B cell (primary cell): ENCODE measurements around the gene HDAC10. TPM values are rescaled to one million over a fixed set of nuclear protein-coding genes. Genes with fewer than 3 reads are reported as not detected.

ENCODE experiments used
- ATAC-seq: fragments of 200-7000 bp; cut with Tn5 transposase; one replicate; pipeline ENCODE4 v1.10.0; 2021; ENCODE audit warnings: low read depth, mild to moderate bottlenecking, moderate number of reproducible peaks, moderate library complexity
- CTCF ChIA-PET: fragments of 350-600 bp; sonication (Branson Sonifier 250); formaldehyde crosslinking; loops from one replicate; lab custom pipeline; 2021; ENCODE audit warnings: antibody characterized with exemption, inconsistent platforms; lab: Charles Lee
- POLR2A ChIA-PET: fragments of 350-600 bp; sonication (Branson Sonifier 250); formaldehyde crosslinking; loops from one replicate; lab custom pipeline; 2021; ENCODE audit warnings: antibody characterized with exemption; lab: Charles Lee
- DNase-seq: peaks from one replicate; pipeline ENCODE4 v3.0.0; 2013
- H2AFZ ChIP-seq: 2 replicates; pipeline ENCODE4 v1.6.1; 2012; ENCODE audit warnings: mild to moderate bottlenecking, low read depth, low read length; ENCODE audit not compliant: insufficient read depth, poor library complexity, severe bottlenecking
- H3K27ac ChIP-seq, 2 donors: 1 replicate in 1 of 2; 2 replicates in 1 of 2; pipeline ENCODE4 v1.5.1; 2012 to 2013; ENCODE audit warnings: low read length in 2 of 2, mild to moderate bottlenecking in 2 of 2, moderate library complexity in 1 of 2
- H3K27me3 ChIP-seq, 4 experiments: fragments of 200-600 bp in 1 of 4; sonication (generic) in 1 of 4; replicated peaks in 1 of 4; 1 replicate in 2 of 4; 2 replicates in 2 of 4; pipeline versions ENCODE4 v1.6.1 to v1.7.0; 2013 to 2016; ENCODE audit warnings: low read length in 3 of 4, mild to moderate bottlenecking in 2 of 4, mixed read lengths in 1 of 4, moderate library complexity in 1 of 4; ENCODE audit not compliant: insufficient read depth in 4 of 4, control insufficient read depth in 3 of 4; ENCODE audit errors: control extremely low read depth in 1 of 4
- H3K36me3 ChIP-seq, 2 experiments: replicated peaks in 1 of 2; 1 replicate in 1 of 2; 2 replicates in 1 of 2; pipeline versions ENCODE4 v1.6.1 to v1.7.1; 2013; ENCODE audit warnings: low read length in 1 of 2; ENCODE audit not compliant: insufficient read depth in 2 of 2, control insufficient read depth in 1 of 2; ENCODE audit errors: control extremely low read depth in 1 of 2, extremely low read depth in 1 of 2
- H3K4me1 ChIP-seq, 2 donors: fragments of 200-600 bp in 1 of 2; sonication (generic) in 1 of 2; 1 replicate in 1 of 2; 2 replicates in 1 of 2; pipeline versions ENCODE4 v1.5.1 to v1.6.1; 2013 to 2017; ENCODE audit warnings: low read length in 2 of 2; ENCODE audit not compliant: control insufficient read depth in 2 of 2, insufficient read depth in 2 of 2
- H3K4me2 ChIP-seq: replicated peaks from 2 replicates; pipeline ENCODE3; 2012; ENCODE audit warnings: mild to moderate bottlenecking, low read depth, low read length; ENCODE audit not compliant: poor library complexity, severe bottlenecking
- H3K4me3 ChIP-seq, 5 experiments: fragments of 200-600 bp in 1 of 5; sonication (generic) in 1 of 5; 1 replicate in 3 of 5; 2 replicates in 2 of 5; pipeline versions ENCODE4 v1.5.1 to v1.7.0; 2011 to 2016; ENCODE audit warnings: low read length in 4 of 5, mild to moderate bottlenecking in 4 of 5, low read depth in 2 of 5, control low read depth in 1 of 5, moderate library complexity in 1 of 5; ENCODE audit not compliant: insufficient read depth in 1 of 5; ENCODE audit errors: control extremely low read depth in 1 of 5, extremely low read depth in 1 of 5
- H3K79me2 ChIP-seq: fragments of 200-600 bp; sonication (generic); one replicate; pipeline ENCODE4 v1.6.0; 2016; ENCODE audit warnings: low read length; ENCODE audit not compliant: control insufficient read depth, insufficient read depth
- H3K9ac ChIP-seq: fragments of 200-600 bp; sonication (generic); 2 replicates; pipeline ENCODE4 v1.6.1; 2017; ENCODE audit warnings: mild to moderate bottlenecking, low read length, moderate library complexity
- H3K9me3 ChIP-seq, 3 donors: one replicate each; pipeline versions ENCODE4 v1.6.1 to v1.7.1; 2013; ENCODE audit warnings: low read length in 2 of 3; ENCODE audit not compliant: control insufficient read depth in 2 of 3, insufficient read depth in 1 of 3; ENCODE audit errors: control extremely low read depth in 1 of 3
- H4K20me1 ChIP-seq: 2 replicates; pipeline ENCODE4 v1.6.0; 2012; ENCODE audit warnings: mild to moderate bottlenecking, low read length; ENCODE audit not compliant: insufficient read depth, control insufficient read depth, poor library complexity, severe bottlenecking
- H3K27ac Mint-ChIP-seq: one replicate; pipeline ENCODE4 v1.8.0; 2021; ENCODE audit warnings: mixed read lengths
- H3K27me3 Mint-ChIP-seq: one replicate; pipeline ENCODE4 v1.8.0; 2021; ENCODE audit warnings: mixed read lengths
- H3K4me1 Mint-ChIP-seq: one replicate; pipeline ENCODE4 v1.8.0; 2021; ENCODE audit warnings: mixed read lengths
- H3K4me3 Mint-ChIP-seq: one replicate; pipeline ENCODE4 v1.8.0; 2021; ENCODE audit warnings: mixed read lengths
- H3K9me3 Mint-ChIP-seq: one replicate; pipeline ENCODE4 v1.8.0; 2022; ENCODE audit warnings: mixed read lengths; ENCODE audit not compliant: insufficient read depth
- EZH2 ChIP-seq: IDR thresholded peaks from 2 replicates; pipeline ENCODE4 v1.6.1; 2012; ENCODE audit warnings: borderline replicate concordance, low read depth, mild to moderate bottlenecking, moderate library complexity, low read length; ENCODE audit not compliant: insufficient read depth, poor library complexity, severe bottlenecking
- WGBS: methylation state at CpG from one replicate; pipeline ENCODE4 v1.1.5; 2013; ENCODE audit warnings: missing lambda C conversion rate; ENCODE audit not compliant: insufficient coverage; 5-methylcytosine and 5-hydroxymethylcytosine counted together
- intact Hi-C: fragments of 100-400 bp; cut with micrococcal nuclease; formaldehyde crosslinking; loops from one replicate; pipeline ENCODE4 v1.10.0; 2022
- polyA plus RNA-seq: library from polyadenylated mRNA; depleted of rRNA; stranded (reverse); fragments of >200 nt; gene quantifications from 2 replicates; pipeline ENCODE4 v1.2.3, GENCODE V29; 2012
- total RNA-seq, 2 donors: library from RNA; stranded (reverse); fragments of 120-200 nt in 1 of 2; gene quantifications; 1 replicate in 1 of 2; 2 replicates in 1 of 2; pipeline versions ENCODE4 v1.2.3 to v1.2.4, GENCODE V29; 2013 to 2022
- TF ChIP-seq, protein P1 (sequence below): fragments of 200-600 bp; IDR thresholded peaks from one replicate; pipeline ENCODE4 v1.8.0; 2022; ENCODE audit warnings: antibody characterized with exemption, mild to moderate bottlenecking

The HDAC10 gene
- total and polyA plus RNA-seq, 2 donors (not counting 1 experiment from before 2014, with no cell fraction given): 136 to 187 TPM

DNA sequence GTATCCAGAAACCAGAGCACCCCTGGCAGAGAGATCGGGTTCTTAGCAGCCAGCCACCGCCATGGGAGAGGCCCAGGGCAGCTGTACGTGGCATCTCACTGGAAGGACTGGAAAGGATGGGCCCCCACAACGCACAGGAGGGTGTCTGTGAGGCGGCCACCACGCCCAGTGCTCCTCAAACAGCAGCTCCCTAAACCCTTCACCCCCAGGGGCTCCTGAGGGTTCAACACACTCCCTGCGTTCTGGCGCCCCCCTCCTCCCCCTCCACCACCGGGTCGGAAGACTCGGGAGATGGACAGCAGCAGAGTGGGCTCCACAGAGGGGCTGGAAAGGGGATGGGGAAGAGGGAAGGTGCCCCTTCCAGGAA, 9.4 kb upstream of the HDAC10 start:
- peaks cover 0 to 31% (median 8%) of the 10 kb centered on the region in 4 experiments for H3K27me3 ChIP-seq

DNA sequence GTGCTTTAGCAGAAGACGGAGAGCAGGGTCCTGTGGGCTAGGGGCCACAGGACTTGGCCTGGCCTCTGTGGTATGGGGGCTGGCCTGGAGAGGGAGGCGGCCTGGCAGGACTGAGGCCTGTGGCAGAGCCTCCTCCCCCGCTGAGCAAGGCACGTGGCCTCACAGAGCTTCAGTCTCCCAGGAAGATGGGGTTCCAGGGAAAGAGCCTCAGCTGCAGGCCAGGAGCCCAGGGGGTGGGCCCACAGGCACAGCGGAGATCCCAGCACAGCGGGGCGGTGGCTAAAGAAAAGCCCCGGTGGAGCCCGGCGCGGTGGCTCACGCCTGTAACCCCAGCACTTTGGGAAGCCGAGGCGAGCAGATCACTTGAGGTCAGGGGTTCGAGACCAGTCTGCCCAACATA, 8.2 kb upstream of the HDAC10 start:
- TF ChIP-seq EZH2: no peak
- TF ChIP-seq, protein P1, sequence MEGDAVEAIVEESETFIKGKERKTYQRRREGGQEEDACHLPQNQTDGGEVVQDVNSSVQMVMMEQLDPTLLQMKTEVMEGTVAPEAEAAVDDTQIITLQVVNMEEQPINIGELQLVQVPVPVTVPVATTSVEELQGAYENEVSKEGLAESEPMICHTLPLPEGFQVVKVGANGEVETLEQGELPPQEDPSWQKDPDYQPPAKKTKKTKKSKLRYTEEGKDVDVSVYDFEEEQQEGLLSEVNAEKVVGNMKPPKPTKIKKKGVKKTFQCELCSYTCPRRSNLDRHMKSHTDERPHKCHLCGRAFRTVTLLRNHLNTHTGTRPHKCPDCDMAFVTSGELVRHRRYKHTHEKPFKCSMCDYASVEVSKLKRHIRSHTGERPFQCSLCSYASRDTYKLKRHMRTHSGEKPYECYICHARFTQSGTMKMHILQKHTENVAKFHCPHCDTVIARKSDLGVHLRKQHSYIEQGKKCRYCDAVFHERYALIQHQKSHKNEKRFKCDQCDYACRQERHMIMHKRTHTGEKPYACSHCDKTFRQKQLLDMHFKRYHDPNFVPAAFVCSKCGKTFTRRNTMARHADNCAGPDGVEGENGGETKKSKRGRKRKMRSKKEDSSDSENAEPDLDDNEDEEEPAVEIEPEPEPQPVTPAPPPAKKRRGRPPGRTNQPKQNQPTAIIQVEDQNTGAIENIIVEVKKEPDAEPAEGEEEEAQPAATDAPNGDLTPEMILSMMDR: no peak
- peak overlapping the region; percentile 37 for H3K4me3 Mint-ChIP-seq

More for the DNA sequence above, 9.4 kb upstream of the HDAC10 start:
- intact Hi-C loops: no loop called here
- Histone ChIP-seq H3K27ac (no peak overlapping the region), H3K9ac (no peak overlapping the region), H2AFZ (no peak overlapping the region), H3K4me2 (peak overlapping the region; percentile 70), H3K4me3 (no peak overlapping the region), H3K4me1 (peaks cover 17 to 21% of the 10 kb centered on the region in 2 donors), H4K20me1 (no peaks in the 10 kb centered on the region), H3K9me3 (no peaks in the 10 kb centered on the region), H3K79me2 (no peaks in the 10 kb centered on the region), H3K36me3 (no peaks in the 10 kb centered on the region)
- TF ChIP-seq, protein P1: no peak
- no peak for TF ChIP-seq EZH2
- peak overlapping the region; percentile 45 for H3K4me3 Mint-ChIP-seq
- ChIA-PET POLR2A (no interaction called here), CTCF (interaction anchor here (3.8 kb wide), 1 partner anchor 8 kb away, joined by 22 read pairs; the partner anchor contains the start of gene HDAC10)
- H3K4me1 Mint-ChIP-seq: peaks cover 13% of the 10 kb centered on the region
- WGBS: 59% methylated on average over 4 of the region's 11 CpGs
- ATAC-seq: no peak
- no peak for DNase-seq
- peaks cover 10% of the 10 kb centered on the region for H3K27me3 Mint-ChIP-seq
- H3K27ac Mint-ChIP-seq: no peak overlapping the region
- H3K9me3 Mint-ChIP-seq: no peaks in the 10 kb centered on the region

More for the DNA sequence above, 8.2 kb upstream of the HDAC10 start:
- WGBS: 89% methylated on average over 14 of the region's 15 CpGs
- no peak overlapping the region for H3K9ac ChIP-seq
- ATAC-seq (no peak), DNase-seq (no peak)
- no peaks in the 10 kb centered on the region for H3K9me3 ChIP-seq
- no peaks in the 10 kb centered on the region for H3K36me3 ChIP-seq
- H3K4me1 ChIP-seq: peaks cover 17 to 21% of the 10 kb centered on the region in 2 donors
- H4K20me1 ChIP-seq: no peaks in the 10 kb centered on the region
- Mint-ChIP-seq H3K9me3 (no peaks in the 10 kb centered on the region), H3K27me3 (peaks cover 10% of the 10 kb centered on the region), H3K4me1 (peaks cover 13% of the 10 kb centered on the region), H3K27ac (no peak overlapping the region)
- peaks cover 0 to 31% (median 8%) of the 10 kb centered on the region in 4 experiments for H3K27me3 ChIP-seq
- intact Hi-C loops: no loop called here
- ChIA-PET POLR2A (no interaction called here), CTCF (no interaction called here)
- H2AFZ ChIP-seq: no peak overlapping the region
- H3K79me2 ChIP-seq: no peaks in the 10 kb centered on the region
- H3K4me2 ChIP-seq: no peak overlapping the region
- no peak overlapping the region for H3K4me3 ChIP-seq
- H3K27ac ChIP-seq: no peak overlapping the region
